GM20431 (cell line): Measurements from ENCODE around the gene UNC13B.
"Not testable (repeated sequence)": the region's sequence is repeated elsewhere in the genome, so short reads cannot be mapped to it uniquely, and the experiment has no call there.

Source experiments
- in situ Hi-C: fragments of 300-500 bp; cut with MseI, MboI; formaldehyde crosslinking; loops from one replicate; pipeline ENCODE4 v1.15.0; 2020; ENCODE audit warnings: low sequenced_read_pairs; ENCODE audit not compliant: unreplicated experiment

The UNC13B gene

DNA sequence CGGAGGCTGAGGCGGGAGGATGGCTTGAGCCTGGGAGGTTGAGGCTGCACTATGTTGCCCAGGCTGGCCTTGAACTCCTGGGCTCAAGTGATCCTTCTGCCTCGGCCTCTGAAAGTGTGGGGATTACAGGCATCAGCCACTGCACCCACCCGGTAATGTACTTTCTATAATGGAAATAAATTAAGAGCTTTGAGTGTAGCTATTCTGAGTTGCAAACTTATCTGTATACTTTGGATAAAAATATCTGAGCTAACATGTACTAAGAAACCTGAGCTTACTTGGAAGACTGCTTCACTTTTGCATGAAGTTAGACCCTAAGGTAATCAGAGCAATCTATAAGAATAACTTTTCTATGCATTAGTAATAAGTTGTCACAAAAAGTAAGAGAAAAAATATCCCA lies 50.0 kb downstream of the UNC13B start:
- in situ Hi-C loops = no loop called here

DNA sequence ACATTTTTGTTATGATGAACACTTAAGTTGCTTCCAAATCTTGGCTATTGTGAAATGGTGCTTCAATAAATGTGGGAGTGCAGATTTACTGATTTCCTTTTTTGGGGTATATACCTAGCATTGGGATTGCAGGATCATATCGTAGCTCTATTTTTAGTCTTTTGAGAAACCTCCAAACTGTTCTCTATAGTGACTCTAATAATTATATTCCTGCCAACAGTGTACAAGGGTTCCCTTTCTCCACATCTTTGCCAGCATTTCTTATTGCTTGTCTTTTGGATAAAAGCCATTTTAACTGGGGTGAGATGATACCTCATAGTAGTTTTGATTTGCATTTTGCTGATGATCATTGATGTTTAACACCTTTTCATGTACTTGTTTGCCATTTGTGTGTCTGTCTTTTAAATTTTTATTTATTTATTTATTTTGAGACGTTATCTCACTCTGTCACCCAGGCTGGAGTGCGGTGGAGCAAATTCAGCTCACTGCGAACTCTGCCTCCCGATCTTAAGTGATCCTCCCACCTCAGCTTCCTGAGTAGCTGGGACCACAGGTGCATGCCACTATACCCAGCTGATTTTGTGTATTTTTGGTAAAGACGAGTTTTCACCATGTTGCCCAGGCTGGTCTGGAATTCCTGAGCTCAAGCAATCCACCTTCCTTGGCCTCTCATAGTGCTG lies 59.0 kb downstream of the UNC13B start:
- in situ Hi-C loops = no loop called here

DNA sequence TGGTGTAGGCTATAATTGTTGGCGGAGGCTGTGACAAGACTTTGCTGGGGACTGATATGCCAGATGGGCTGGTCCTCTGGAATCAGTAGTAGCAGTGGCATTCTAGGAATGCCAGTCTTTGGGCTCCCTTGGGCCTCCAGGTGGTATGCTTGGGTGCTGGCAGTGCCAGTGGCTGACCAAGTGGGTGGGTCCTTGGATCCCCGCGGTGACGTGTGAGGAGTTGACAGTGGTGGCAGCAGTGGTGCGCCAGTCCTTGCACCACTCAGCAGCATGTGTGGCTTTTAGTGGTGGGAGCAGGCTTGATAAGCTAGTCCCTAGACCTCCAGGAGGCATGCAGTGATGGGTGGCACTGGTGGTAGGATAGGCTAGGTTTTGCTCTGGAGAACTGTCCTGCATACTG lies 63.9 kb downstream of the UNC13B start:
- in situ Hi-C loops = no loop called here

DNA sequence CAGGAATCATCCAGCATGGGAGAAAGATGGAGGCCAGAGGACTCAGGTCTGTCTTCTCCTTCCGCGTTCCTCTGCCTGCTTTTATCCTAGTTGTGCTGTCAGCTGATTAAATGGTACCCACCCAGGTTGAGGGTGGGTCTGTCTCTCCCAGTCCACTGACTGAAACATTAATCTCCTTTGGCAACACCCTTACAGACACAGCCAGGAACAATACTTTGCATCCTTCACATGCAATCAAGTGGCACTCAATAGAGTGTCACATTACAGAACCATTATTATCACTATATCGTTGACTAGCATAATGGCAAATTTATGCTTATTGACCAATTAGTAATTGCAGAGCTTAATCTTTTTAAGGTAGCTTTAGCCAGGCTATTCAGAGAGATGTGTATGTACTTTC lies 64.8 kb downstream of the UNC13B start:
- in situ Hi-C loops = no loop called here

DNA sequence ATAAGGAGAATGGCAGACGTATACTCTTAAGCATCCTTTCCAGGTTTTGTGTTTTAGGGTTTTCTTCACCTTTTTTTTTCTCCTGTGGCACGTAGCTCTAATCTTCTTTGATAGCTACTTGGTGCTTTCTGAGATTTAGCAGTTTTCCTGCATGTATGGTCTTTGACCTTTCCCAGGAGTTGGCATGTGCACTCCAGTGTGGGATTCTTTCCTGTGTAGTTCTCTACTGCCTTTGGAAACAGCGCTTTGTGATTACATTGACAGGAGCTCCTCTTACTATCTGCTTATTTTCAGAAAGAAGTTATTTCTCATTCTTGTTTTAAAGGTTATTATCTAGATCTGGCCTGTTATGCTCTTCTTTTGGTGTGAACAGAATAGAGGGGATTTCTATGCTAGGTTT lies 65.5 kb downstream of the UNC13B start:
- in situ Hi-C loops = no loop called here

DNA sequence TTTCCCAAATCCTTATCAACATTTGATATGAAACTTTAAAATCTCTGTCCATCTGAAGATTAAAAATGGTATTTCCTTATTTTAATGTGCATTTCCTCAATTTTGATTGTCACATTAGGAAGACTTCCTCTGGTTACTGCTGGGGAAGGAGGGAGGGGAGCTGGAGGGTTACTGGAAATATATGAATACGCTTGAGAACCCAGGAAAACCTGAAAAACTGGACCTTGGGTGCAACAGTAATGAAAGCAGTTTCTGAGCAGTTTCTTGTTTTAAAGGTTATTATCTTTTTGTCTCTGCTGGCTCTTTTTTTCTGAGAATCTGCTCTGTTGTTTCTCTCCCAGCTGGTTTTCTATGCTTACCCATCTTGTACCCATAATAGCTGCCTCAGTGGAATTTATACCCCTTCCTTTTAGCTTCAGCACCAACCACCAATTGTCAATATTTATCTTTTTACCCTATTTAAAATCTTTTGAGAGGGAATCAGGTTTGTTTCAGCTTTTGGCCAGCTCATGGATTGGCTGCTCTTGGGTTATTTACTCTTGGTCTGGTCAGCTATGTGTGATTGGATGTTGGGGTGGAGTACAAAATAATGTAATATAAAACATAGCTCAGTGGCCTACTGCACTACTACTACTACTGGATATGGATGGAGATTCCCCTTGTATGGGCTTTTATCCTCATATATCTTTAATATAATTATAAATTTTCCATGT lies 67.4 kb downstream of the UNC13B start:
- in situ Hi-C loops = no loop called here

DNA sequence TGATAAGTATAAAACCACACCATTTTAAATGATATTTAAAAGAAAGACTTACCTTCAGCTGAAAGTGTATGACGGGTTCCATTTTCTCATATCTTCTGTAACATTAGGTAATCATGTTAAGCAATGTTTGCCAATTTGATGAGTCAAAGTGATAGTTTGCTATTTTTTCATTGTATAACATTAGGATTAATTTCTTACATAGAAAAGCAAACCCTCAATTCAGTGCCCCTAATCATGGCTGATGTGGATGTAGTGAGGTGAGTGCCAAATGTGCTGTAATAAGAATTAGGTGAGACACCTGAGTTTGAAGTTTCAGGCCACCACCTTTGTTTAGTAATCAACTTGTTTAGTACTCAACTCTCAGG lies 68.0 kb downstream of the UNC13B start:
- in situ Hi-C loops = no loop called here

DNA sequence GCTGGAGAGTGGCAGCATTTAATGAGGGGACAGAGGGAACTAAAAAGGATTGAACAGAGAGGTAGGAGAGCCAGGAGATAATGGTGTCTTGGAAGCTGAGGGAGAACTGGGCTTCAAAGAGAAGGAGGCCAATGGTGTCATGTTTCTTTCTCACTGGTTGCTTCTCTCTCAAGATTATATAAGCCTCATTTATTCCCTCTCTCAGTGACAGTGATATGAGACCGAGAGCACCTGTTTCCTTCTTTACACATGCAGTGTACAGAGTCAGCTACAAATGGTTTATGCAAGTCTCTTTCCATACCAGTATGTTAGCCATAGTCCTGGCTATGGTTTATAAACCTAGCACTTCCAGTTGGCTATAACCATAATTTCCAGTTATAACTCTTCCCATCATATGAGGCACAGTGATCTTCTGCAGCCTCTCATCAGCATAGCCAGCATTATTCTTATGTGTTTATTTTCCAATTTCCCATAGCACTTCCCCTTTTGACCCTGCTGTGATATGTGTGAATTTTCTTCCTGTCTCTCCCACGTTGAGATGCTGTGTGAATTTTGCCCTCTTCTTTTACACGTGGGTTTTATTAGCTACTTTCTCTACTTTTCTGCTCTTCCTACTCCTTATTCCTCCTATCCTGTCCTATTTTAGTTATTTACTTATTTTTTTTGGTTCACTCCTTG lies 71.2 kb downstream of the UNC13B start:
- in situ Hi-C loops = no loop called here

DNA sequence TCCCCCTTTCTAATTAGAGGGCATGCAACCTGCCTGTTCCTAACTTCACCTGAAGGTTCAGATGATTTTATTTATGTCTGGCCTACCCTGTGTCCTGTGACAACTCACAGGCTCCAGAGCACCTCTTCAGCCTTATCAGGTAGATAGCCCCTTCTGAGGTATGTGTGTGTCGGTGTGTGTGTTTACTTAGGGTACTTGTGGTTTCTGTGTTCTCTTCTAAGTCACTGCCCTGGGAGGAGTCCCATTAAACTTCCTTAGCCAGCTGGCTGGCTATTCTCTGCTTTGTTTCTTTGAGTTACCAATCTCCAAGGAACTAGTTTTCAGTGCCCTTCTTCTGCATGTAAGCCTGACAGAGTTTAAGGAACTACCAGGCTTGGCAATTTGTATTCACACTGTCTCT lies 74.9 kb downstream of the UNC13B start:
- in situ Hi-C loops = no loop called here

DNA sequence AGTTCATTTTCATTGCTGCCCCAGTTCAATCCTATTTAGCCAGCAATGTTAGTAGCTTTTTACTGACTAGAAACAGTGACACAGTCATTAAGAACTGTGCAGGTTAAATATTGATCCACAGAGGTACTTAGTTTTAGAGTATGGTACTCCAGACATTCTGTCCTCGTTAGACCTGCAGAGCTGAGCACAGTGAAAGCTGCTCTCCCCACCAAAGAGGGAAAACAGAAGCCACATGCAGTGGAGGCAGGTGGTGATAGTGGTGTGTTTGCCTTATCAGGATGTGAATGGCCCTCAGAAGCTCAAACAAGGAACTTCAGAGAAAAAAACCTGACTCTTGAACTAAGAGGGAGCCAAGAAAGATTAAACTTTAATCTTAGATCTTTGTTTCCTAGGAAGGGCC lies 75.5 kb downstream of the UNC13B start:
- in situ Hi-C loops = no loop called here

DNA sequence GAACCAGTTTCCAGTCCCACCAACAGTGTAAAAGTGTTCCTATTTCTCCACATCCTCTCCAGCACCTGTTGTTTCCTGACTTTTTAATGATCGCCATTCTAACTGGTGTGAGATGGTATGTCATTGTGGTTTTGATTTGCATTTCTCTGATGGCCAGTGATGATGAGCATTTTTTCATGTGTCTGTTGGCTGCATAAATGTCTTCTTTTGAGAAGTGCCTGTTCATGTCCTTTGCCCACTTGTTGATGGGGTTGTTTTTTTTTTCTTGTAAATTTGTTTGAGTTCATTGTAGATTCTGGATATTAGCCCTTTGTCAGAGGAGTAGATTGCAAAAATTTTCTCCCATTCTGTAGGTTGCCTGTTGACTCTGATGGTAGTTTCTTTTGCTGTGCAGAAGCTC lies 84.1 kb downstream of the UNC13B start:
- in situ Hi-C loops = not testable (repeated sequence)

DNA sequence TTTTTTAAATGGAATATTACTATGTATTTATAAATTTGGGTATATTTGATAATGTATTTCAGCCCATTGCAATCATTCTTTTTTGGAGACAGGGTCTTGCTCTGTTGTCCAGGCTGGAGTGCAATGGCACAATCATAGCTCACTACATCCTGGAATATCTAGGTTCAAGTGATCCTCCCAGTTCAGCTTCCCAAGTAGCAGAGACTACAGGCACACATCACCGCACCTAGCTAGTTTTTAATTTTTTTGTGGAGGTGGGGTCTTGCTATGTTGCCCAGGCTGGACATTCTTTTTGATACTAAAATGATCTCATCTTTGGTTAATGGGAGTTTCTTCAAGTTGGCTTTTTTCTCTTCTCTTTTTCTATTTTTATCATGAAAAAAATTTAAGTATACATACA lies 91.3 kb downstream of the UNC13B start:
- in situ Hi-C loops = no loop called here

DNA sequence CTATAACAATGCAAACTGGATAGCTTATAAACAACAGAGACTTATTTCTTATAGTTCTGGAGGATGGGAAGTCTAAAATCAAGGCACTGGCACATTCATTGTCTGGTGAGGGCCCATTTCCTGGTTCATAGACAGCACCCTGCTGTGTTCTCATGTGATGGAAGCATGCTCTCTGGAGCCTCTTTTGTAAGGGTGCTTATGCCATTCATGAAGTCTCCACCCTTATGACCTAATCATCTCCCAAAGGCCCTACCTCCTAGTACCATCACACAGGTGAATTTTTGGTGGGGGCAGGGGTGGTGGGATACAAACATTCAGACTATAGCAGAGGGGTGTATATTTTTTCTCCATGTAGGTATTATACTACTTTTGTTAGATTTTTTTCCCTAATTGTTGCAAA lies 92.4 kb downstream of the UNC13B start:
- in situ Hi-C loops = no loop called here

DNA sequence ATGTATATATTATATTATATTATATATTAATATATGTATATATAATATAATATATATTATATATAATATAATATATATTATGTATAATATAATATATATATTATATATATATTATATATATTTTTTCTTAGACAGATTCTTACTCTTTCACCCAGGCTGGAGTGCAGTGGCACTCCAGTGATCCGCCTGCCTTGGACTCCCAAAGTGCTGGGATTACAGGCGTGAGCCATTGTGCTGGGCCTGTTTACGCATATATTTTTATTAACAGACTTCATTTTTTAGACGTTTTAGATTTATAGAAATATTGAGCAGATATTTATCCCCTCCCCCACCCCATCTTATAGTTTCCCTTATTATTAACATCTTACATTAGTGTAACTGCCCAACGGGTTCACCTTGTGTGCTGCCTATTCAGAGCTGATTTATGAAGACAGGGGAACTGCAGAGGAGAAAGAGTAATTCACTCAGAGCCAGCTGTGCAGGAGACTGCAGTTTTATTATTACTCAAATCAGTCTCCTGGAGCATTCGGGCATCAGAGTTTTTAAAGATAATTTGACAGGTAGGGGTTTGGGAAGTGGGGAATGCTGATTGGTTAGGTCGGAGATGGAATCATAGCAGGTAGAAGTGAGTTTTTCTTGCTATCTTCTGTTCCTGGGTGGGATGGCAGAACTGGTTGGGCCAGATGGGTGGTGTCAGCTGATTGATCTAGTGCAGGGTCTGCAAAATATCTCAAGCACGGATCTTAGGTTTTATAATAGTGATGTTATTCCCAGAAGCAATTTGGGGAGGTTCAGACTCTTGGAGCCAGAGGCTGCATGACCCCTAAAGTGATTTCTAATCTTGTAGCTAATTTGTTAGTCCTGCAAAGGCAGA lies 93.4 kb downstream of the UNC13B start:
- in situ Hi-C loops = no loop called here

DNA sequence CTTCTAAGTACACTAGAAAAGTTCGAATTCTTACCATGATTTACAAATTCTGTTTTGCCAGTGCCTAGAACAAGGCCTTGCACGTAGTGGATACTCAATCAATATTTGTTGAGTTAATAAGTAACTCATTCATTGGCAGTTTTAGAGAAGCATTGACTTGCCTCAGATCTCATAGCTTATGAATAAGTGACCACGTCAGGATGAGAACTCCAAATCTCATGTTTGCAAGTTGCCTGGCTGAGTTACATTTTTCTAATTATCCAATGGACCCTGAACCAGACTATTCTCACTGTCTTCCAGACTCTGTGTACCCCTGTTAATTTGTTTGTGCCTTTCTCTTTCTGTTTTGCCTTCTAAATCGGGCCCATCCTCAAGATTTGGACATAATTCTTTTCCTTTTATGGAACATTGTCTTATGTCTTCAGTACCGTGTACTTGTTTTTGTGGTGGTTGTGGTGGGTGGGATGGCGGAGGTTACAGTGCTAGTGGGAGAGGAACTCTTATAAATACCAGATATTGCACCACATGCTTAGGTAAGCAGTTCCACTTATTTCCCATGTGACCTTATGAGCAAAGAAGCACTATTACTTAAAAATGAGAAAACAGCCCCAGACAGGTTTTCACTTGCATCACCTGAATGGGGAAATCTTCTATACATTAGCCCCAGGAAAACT lies 96.3 kb downstream of the UNC13B start:
- in situ Hi-C loops = no loop called here

DNA sequence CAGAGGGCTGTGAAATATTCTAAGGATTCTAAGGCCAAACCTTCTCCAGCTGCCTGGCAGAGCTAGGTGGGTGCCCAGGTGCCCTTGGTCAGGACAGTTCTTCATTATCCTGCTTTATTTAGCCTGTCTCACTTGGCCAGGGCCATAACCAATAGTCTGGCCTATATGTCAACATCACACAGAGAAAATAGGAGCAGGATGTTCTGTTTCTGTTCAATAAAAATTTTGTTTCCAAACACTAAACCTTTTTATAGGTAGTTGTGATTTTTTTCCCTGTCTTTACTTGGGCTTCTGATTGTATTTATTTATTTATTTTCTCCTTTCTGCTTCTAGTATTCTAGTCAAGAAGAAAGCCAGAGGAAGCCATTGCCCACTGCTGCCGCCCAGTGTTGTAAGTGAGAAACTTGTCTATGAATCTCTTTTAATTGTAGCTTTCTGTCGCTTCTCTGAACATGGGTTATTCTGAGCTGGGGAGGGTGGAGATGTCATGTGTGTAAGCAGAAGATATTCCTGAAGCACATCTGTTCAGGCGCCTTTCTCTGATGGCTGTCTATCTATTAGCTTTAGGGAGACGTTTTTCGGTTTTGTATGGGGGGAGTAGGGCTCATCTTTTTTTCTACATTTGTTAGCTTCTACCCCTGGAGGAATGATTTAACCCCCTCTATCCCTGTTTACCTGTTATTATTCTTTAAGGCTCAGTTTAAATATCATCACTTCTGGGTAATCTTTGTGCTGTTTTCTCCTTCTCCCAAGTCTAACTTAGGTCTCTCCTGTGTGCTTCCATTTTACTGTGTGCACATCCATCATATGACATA lies 97.1 kb downstream of the UNC13B start:
- in situ Hi-C loops = no loop called here

DNA sequence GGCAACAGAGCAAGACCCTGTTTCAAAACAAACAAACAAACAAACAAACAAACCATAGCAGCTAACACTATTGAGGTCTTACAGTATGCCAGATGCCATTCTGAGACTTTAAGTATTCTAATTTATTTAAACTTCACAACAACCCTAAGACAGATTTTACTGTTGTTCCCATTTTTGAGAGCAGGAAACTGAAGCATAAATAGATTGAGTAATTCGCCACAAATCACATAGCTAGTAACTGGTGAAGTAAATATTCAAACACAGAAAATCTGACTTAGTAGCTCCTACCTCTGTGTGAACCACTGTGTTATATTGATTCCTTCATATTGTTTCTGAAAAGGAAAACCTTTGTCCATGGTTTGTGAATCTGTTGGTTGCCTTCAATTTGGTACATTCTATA lies 98.4 kb downstream of the UNC13B start:
- in situ Hi-C loops = no loop called here

DNA sequence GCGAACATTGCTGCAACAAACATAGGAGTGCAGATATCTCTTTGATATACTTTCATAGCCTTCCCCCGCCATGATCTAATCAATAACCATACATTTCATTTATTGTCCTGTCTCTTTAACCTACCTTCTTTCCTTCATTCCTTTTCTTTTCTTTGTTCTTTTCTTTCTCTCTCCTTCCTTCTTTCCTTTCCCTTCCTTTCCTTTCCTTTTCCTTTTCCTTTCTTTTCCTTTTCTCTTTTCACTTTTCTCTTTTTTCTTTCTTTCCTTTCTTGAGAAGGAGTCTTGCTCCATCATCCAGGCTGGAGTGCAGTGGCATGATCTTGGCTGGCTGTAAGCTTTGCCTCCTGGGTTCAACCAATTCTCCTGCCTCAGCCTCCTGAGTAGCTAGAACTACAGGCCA lies 100.3 kb downstream of the UNC13B start:
- in situ Hi-C loops = no loop called here

DNA sequence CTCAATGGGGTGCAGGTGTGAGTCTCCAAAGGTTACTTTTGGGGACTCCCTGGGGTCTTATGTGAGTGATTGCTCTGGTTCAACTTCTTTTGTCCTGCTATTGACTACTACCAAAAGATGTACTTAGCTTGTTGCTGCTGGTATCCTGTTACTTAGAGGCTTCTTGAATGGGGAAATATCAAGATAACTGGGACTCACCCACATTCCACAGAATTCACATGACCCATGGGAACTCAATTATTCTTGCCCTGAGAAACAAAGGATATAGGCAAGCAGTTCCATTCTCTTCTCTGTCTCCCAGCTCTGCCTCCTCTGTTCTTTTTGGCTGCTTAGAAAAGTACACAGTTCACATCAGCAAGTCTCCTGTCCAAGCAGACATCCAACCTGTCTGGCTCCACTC lies 105.9 kb downstream of the UNC13B start:
- in situ Hi-C loops = no loop called here
